ENCODE data around the gene CXCR4.

- TF ChIP-seq CTCF (IDR thresholded peaks at IDR 0.05; ENCODE audit: borderline replicate concordance, extremely low read depth, low read length, poor library complexity, severe bottlenecking) (no peak), EZH2 (IDR thresholded peaks at IDR 0.05; ENCODE audit: borderline replicate concordance, low read depth, low read length, severe bottlenecking) (no peak)
Observed at GRCh38 chr2:136115183-136115761, 2.7 kb downstream of the CXCR4 start.

All from DND-41 (cell line).